ENCODE data around the gene TGFB1.

Gene TGFB1

DNA sequence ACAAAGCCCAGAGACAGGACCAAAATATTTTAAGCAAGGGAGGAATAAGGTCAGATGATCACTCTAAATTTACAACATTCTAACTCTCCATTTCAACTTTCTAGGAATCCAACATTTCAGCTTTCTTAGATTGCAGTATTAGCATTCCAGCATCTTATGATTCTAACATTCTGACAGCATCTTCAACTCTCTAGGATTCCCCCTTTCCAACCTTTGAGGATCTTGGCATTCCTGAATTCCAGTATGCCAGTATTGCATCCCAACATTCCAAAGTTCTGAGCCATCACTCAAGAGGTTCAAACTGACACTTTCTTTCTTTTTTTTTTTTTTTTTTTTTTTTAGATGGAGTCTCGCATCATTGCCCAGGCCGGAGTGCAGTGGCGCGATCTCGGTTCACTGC lies 13.8 kb downstream of the TGFB1 start:
- DNase-seq = no peak

DNA sequence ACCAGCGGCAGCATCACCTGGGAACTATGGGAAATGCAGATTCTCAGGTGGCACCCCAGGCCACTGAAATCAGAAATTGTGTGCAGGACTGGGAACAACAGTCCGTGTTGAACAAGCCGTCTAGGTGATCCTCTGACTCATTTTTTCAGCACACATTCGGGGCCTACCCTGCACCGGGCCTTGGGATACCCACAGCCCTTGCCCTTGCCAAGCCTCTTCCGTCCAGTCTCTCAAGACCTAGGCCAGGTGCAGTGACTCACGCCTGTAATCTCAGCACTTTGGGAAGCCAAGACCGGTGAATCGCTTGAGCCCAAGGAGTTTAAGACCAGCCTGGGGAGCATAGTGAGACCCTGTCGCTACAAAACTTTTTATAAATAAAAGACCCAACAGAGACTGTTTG lies 18.3 kb downstream of the TGFB1 start:
- no peak for DNase-seq

DNA sequence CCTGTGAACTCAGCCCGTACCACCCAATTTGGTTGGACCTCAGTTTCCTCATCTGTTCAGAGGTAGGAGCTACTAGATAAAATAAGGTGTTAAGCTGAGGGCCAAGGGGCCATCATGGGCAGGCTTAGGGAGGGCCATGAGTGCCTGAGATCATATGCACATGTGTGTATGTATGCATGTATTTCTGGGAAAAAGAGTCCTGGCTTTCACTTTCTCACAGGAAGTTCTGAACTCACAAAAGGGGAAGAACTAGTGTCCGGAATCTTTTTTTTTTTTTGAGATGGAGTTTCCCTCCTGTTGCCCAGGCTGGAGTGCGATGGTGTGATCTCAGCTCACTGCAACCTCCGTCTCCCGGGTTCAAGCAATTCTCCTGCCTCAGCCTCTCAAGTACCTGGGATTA lies 18.9 kb downstream of the TGFB1 start:
- DNase-seq = no peak

DNA sequence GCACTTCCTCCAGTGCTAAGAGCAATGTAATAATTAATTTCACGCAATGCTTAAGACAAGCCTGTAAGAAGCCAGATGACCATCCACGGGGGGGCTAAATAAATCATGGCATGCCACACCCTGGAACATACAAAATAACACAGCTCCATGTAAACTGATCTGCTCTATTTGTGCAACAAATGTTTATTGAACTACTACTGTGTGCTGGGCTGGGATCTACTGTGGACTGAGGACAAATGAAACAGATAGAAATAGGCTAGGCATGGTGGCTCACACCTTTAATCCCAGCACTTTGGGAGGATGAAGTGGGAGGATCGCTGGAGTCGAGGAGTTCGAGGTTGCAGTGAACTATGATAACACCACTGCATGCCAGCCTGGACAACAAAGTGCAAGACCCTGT lies 21.3 kb downstream of the TGFB1 start:
- DNase-seq = no peak

DNA sequence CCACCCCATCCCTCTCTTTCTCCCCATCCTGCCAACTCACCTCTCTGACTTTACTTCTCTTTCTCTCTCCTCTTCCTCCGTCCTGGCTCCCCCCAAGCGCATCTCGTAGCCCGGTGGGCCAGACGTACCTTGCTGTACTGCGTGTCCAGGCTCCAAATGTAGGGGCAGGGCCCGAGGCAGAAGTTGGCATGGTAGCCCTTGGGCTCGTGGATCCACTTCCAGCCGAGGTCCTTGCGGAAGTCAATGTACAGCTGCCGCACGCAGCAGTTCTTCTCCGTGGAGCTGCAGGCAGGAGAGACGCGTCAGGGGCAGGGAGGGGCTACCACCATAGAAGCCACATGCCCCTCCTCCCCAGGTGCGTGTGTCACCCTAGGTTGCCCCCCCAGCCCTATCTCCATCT lies 21.7 kb downstream of the TGFB1 start:
- no peak for DNase-seq

DNA sequence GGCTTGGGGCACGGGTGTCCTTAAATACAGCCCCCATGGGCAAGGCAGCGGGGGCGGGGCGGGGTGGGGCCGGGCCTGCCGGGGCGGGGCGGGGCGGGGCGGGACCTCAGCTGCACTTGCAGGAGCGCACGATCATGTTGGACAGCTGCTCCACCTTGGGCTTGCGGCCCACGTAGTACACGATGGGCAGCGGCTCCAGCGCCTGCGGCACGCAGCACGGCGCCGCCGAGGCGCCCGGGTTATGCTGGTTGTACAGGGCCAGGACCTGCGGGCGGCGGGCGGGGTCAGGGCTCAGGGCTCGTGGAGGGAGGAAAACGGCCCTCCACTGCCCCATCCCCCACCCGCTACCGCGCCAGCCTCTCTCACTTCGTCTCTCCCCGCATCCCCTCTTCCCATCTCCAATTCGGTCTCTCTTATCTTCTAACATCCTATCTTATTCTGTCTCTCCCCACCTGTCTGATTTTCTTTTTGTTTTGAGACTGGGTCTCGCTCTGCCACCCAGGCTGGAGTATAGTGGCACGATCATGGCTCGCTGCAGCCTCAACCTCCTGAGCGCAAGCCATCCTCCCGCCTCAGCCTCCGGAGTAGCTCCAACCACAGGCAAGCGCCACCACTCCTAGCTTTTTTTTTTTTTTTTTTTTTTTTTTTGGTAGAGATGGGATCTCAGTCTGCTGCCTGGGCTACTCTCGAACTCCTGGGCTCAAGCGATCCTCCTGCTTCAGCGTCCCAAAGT lies 22.6 kb downstream of the TGFB1 start:
- no peak for DNase-seq

DNA sequence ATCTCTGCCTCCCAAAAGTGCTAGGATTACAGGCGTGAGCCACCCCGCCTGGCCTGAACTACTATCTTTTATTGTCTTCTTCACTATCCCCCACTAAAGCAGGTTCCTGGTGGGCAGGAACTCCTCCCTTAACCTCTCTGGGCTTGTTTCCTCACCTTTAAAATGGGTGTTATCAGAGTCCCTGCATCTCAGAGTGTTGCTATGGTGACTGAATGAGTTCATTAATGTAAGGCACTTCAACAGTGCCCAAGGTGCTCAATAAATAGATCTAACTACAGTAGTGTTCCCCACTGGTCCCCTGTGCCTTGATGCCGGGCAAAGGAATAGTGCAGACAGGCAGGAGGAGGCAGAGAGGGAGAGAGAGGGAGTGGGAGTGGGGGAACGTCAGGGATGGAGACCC lies 23.2 kb downstream of the TGFB1 start:
- no peak for DNase-seq

DNA sequence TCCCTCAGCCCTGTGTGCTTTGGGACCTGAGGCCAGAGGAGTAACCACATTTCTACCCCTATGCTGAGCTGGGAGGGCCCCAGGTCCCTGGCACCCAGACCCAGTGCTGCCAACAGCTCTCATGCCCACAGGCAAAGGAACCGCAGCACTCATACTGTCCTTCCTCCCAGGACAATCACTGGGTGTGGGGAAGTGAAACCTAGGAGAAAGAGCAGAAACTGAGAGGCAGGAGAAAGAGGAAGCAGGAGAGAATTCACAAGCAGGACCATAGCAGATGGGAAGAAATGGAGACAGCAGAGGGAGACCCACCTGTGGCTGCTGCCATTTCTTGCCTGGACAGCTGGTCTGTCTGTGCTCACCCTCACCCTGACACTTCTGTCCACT lies 24.9 kb downstream of the TGFB1 start:
- DNase-seq = no peak

DNA sequence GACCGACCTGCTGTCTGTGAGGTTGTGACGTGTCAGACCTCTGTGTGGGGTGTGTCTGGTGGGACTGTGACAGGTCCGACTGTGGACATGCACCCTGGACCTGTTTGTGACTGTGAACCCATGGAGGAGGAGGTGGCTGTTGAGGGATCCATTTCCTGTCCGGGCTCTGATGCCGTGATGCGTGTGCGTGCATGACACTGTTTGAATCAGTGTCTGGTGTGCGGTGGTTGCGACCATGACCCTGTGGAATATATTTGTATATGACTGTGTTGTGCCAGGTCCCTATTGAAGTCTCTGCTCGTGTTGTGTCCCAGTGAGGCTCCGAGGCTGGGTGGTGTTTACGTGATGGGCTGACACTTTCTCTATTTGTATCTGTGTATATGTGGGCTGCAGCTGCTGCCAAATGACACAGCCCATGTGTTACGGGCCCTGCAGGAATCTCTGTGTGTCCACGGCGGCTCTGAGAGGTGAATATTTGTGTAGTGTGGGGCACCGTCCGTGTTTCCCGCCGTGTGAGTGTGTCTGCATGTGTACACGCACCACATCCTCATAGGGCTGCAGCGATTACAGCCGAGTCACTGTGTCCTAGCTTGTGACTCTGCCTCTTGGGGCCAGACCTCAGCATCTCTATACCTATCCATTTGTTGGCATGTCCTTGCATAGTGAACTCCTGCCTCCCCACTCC lies 25.4 kb downstream of the TGFB1 start:
- DNase-seq = no peak

DNA sequence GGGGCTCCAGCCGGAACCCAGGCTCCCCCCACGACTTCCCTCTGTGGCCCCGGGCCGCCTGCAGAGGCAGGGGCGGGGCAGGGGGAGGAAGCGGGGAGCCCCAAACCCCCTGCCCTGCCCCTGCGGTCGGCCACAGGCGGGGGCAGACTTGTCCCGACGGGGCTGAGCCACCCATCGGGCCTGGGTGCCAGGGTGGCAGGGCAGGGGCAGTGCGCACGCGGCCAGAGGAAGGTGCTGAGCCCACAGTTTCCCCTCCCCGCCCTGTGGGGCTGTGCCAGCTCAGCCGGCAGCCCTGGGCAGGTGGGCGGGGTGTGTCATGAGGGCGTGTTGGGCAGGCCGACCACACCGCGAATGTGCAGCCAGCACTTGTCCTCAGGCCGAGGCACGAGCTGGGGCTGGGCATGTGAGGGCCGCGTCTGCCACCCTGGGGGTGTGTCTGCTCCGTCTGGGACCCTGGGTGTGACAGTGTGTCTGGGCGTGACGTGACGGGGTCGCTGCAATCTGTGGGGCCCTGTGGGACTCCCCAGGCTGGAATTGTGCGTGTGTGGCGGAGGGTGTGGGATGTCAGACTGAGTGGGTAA lies 26.1 kb downstream of the TGFB1 start:
- DNase-seq = no peak

DNA sequence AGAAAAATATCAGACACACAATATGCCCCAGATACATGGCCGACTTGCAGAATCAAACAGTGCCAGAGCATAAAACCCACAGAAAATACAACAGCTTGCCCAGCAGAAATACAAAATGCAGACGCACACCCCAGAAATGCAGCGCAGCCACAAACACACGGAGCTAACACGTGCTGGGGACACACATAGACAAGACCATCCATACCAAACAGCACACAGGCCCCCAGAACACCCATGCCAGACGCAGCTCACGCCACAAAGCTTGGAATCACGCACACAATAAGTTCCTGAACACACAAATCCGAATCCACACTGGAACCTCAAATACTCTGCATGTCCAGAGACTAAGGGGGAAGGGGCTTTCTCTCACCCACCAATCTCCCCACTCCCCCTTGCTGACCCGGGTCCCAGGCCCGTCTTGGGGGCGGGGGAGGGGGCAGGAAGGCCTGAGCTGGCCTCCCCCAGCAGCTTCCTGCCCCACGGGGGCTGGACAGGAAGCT lies 26.6 kb downstream of the TGFB1 start:
- DNase-seq = no peak

DNA sequence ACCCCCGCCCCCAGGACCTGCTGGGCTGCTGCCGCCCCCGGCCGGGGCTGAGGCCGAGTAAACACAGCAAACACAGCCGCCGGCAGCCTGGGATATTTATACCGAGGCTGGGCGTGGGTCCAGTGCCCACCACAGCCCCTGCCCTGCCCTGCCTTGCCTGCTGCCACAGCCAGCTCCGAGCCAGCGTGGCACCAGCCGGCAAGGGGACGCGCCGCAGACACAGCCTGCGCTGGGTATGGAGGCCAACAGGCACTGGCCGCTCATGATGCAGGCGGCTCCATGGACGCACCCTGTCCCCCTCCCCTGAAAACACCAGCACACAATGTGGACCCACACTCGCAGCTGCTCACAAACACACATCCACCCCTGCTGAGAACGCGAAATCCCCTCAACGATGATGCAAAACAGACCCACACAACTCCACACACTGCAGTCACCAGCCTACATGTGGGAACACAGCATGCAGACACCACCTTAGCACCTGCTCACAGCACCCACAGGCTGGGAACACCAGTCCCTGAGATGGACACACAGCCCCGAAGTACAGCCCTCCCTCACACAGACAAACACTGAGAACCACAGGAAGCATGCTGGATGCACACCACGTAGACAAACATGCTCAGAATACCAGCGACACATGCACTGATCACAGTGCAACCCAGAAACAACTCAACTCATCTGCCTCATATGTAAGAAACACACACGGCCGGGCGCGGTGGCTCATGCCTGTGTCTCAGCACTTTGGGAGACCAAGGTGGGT lies 27.6 kb downstream of the TGFB1 start:
- DNase-seq = no peak

DNA sequence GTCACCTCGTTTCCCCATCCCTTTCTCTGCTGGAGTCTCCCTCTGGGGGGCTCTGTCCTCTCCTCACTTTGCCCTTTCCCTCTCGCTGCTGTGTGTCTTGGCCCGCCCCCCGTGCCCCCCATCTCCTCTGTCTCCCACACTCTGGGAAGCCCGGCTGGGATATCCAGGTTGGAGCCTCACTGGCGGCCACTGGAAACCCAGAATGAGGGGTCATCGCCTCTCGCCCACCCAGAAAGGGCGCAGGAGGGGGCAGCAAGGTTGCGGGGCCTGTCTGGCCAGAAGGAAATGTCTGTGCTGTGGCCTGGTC lies 28.1 kb downstream of the TGFB1 start:
- DNase-seq = no peak

DNA sequence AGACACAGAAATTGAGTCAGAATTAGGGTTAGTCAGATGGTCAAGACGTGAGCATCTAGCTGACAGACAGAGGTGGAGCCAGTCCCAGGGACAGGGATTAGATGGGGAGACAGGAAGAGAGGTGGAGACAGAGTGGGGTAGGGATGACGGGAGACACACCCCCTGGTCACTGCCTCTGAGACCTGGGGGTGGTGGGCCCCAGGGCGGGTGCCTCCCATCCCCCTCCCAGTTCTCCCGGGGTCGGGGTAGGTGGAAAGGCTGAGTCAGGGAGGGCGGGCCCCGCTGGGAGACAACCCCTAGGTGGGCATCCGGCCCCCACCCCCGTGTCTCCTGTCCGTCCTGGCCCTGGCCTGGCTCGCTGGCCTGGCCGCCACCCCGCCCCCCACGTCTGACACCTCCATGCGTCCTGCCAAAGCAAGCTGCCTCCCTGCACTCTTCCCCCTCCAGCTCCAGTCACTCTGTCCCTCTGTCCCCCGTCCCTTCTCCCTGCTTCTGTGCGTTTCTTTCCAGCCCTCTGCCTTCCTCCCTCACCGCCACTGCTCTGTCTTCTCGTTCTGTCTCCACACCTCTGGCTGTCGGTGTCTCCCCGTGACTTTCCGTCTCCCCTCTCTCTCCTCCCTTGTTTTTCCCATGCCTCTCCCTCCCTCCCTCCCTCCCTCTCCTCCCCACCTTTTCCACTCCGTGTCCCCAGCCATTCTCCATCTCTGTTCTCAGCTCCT lies 28.6 kb downstream of the TGFB1 start:
- DNase-seq = no peak

DNA sequence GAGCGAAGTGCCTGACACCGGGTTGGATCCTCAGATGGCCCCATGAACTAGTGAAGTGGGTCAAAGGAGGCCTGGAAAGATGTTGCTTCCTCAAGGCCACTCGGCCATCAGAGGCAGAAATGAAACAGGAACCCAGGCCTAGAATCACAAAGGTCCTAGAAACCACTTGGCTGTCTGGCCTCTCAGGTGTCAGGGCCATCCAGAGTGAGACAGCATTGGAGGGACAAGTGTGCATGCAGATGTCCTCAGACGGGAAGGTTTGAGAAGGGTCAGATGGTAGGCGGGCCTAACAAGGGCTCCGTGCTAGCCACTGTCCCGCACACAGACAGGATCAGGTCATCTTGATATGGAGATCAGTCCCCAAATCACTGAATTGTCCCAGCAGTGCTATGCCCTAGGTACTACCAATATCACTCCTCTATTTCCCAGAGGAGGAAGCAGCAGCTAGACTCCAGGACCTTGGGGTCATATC lies 29.5 kb downstream of the TGFB1 start:
- DNase-seq = no peak

DNA sequence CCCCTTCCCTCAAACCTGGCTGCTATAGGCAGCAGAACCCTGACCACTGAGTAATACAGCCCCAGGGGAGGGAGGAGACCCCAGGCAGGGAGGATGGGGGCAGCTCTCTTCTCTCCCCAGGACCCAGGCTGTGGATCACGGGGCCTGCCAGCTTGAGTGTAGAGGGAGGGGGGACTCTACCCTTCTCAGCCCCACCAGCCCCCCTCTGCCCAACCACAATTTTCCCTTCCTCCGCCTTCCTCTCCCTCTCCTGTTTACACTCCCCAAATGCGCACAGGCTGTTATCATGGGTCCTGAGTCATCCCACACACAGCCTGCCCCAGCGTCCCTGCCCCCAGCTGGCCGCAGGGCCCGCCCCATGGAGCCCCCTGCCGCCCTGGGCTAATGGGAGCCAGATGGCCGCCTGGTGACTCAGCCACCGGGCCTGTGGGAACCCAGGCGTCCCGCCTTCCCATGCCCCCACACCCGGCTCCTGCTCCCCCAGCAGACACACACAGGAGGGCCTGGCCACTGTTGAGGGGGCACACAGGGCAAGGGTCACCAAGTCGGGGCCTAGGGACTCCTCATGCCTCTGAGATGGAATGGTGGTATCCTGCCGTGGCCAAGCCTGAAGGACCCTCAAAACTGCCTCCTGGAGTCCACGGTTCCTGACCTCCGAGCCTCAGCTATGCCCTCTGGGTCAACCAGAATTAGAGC lies 30.1 kb downstream of the TGFB1 start:
- DNase-seq = no peak

DNA sequence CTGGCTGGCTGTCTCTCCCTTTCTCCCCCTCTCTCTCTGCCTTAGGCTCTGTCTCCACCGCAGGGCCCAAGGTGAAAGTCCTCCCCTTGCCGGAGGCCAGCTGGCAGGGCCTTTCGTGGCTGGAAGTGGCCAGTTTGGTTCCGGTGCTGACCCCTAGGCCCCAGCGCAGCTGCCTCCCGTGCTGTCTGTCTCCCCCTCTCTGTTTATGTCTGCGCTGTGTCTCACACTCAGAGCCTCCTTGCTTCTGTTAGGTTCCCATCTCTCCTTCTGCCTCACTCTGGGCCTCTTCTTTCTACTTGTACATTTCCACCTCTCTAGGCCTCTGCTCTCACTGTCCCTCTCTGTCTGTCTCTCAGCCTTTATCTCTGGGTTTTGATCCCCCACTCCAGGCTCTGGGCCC lies 30.7 kb downstream of the TGFB1 start:
- DNase-seq = no peak

DNA sequence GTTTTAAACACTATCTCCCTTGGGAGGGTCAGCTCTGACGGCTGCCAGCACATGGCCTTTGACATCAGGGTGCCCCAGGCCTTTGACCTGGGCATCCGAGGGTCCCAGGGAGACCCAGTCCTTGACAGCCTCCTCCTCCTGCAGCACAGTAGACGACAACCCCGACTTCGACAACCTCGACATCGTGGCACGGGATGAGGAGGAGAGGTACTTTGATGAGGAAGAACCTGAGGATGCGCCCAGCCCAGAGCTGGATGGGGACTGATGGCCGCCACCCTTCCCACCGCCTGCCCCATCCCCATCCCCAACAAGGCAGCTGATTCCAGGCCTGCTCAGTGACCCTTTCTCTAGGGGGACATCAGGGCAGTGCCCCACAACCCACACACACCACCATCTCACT lies 31.3 kb downstream of the TGFB1 start:
- no peak for DNase-seq

DNA sequence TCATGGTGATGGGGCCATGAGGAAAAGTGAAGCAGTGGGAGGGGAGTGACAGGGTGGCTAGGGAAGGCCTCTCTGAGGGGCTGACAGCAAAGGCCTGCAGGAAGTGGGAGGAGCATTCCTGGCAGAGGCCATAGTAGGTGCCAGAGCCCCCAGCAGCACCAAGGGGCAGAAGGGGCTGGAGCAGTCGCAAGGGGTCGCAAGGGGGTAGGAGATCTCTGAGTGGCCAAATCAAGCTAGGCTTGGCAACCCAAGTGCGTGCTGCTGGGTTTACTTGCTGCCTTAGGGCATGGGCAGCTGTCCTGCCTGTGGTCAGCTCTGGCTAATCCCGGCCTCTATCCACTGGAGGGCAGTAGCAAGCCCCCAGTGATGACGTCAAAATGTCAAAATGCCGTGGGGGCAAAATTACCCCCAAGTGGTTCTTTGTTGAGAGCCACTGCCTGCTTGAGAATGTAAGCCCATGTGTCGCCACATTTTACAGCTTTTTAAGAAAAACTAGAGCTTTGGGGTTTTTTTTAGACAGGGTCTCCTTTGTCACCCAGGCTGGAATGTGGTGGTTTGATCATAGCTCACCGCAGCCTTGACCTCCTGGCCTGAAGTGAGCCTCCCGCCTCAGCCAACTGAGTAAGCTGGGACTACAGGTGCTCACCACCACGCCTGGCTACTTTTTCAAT lies 32.0 kb downstream of the TGFB1 start:
- DNase-seq = no peak

DNA sequence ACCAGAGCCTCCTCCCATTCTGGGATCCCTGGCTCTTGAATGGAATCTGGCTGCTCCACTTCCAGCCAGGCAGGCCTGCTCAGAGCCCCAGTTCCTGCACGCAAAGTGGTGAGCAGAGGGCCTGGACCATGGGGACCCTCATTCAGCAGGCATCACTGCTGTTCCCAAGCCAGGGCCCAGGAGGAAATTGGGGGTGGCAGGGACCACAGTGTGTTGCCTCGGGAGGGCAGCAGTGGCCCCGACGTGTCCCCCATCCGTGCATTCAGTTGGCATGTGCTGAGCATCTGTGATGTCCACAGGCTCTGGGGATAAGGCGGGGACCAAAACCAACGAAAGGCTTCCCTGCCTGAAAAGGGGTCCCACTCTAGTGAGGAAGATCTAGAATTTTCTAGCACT lies 32.5 kb downstream of the TGFB1 start:
- DNase-seq = no peak

DNA sequence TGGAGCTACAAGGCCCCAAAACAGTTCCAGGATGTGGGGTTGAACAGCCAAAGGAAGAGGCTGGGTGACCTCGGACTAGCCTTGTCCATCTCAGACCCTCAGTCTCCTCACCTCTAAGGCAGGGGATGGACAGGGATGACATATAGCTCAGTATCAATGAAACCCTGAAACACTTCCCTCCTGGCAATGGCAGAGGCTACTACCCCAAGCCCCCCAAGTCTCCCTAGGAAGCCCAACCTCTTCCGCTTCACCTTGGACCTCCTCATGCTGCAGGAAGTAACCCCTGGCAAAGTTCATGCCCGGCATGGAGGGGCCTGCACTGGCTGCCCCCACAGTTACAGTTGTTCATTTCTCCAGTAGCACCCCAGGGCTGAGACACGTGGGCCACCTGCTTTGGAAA lies 33.2 kb downstream of the TGFB1 start:
- no peak for DNase-seq

DNA sequence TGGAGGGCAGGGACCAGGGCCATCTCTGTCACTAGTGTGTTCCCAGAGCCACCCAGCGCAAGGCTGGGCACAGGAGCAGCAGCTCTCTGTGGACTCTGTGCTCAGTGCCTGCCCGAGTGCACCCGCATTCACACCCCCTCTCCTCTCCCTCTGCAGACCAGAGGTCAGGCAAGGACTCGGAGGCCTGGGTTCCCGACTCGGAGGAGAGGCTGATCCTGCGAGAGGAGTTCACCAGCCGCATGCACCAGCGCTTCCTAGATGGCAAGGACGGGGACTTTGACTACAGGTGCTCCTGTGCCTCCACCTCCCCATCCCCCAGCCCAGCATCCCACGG lies 33.6 kb downstream of the TGFB1 start:
- DNase-seq = no peak

All from NCI-H187 (cell line).